HK-2 (cell line): ENCODE data around the gene SDR9C7.
A peak's percentile ranks its signal among the peaks of the same experiment; 100 is the strongest.
"Not testable (repeated sequence)": the region's sequence is repeated elsewhere in the genome, so short reads cannot be mapped to it uniquely, and the experiment has no call there.

ENCODE experiments used
- DNase-seq: peaks from one replicate; pipeline ENCODE4 v3.0.0-alpha.2; 2018; ENCODE audit not compliant: unreplicated experiment

SDR9C7 gene

DNA sequence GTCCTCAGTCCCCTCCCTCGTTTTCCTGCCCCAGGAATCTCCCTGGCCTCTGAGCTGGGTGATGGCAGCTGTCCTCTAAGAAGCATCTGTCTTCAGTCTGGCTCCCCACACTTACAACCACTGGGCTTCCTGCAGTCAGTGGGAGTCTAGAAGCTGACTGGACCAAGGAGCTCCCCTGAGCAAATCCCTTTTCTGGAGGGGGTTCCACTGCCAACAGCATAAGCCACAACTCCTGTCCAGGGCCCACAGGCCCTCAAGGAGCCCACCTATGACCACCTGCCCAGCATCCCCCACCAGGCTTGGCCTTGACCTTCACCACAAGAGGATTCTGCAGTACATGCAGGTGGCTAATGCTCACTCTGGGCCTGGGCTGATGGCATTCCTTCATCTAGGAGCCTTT is 19.1 kb upstream of the SDR9C7 start:
- no peak for DNase-seq

- DNase-seq = no peak
Observed at GRCh38 chr12:56951582-56952339, 17.6 kb upstream of the SDR9C7 start.

DNA sequence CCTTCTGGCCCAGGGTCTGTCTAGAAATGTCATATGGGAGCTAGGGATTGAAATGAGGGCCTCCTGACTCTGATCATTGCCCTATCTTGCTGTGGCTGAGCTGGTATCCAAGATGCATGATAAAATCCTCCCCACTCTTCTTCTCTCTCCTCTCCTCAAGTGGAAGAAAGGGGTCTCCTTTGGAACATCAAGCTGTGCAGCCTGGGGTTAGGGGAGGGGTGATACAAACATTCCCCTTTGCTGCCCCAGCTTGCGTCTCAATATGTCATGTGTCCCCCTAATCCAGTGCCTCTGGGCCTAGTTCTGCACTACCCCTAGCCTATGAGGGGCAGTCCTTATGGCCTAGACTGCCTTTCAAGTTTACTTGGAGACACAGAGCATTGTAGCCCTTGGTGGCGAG is 14.7 kb upstream of the SDR9C7 start:
- DNase-seq = no peak

DNA sequence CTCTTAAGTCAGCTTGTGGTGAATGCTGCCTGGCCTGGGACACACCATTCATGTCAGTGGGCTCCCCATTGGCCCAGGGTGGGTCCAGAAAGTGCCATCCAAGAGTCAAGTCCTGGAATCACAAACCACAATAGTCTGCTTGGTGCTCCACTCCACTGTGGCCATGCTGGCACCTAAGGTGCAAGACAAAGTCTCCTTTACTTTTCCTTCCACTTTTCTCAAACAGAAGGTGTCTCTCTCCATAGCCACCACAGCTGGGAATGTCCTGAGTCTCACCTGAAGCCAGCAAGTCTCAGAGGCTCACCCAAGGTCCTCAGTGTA is 14.2 kb upstream of the SDR9C7 start:
- no peak for DNase-seq

DNA sequence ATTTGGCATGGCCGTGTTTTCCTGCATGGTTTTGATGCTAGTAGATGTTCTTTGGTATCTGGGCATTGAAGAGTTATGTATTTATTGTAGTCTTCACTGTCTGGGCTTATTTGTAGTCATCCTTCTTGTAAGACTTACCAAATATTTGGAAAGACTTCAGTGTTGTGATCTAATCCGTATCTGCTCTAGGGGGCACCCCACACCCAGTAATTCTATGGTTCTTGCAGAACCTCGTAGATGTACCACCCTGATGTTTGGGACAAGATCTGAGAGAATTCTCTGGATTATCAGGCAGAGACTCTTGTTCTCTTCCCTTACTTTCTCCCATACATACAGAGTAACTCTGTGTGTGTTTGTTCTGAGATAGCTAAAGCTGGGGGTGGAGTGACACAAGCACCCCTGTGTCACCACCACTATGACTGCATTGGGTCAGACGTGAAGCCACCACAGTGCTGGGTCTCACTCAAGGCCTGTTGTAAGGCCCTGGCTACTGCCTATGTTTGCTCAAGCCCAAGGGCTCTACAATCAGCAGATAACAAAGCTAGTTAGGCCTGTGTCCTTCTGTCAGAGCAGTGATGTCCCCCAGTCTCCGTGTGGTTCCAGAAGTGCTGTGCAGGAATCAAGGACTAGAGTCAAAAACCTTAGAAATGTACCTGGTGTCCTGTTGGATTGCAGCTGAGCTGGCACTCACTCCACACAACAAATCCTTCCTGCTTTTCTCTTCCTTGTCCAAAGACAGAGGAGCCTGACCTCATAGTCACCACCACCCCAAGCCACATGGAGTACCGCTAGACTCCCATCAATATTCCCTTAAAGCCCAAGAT is 13.6 kb upstream of the SDR9C7 start:
- DNase-seq = no peak

GRCh38 chr12:56943878-56944277 is 9.7 kb upstream of the SDR9C7 start:
- no peak for DNase-seq

- DNase-seq = not testable (repeated sequence)
Observed at GRCh38 chr12:56943374-56943773, 9.2 kb upstream of the SDR9C7 start.

DNA sequence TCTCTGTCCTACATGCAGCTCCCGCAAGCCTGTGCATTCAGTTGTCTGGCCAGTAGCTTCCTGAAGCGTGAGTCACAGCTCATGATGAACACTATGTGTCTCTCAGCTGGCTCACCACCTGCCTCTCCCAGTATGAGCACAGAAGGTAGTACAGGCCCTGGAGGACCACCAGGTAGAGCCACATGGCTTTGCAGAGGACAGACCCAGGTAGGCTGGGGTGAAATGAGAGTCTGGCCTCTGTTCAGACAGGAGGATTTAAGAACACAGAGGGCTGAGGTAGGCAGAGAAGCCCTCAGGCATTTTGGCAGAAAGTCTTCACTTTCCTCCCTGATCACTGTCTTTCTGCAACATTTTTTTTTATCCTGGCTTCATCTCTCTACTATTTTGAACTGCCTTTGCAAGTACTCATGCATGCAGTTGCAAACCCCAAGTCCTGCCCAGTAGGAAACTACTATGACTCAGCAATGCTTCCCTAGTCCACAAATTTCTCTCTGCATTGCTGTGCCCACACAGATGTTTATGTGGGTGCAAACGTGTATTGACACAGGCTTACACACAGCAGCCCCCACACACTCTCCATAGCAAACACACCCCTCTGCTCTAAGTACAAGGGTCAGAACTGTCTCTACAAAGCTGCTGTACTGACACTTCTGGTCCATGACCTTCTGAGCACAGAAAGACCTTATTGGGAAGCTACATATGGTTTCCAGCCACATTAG is 7.2 kb upstream of the SDR9C7 start:
- DNase-seq = peak; percentile 25

- DNase-seq = not testable (repeated sequence)
Observed at GRCh38 chr12:56940942-56941298, 6.7 kb upstream of the SDR9C7 start.

DNA sequence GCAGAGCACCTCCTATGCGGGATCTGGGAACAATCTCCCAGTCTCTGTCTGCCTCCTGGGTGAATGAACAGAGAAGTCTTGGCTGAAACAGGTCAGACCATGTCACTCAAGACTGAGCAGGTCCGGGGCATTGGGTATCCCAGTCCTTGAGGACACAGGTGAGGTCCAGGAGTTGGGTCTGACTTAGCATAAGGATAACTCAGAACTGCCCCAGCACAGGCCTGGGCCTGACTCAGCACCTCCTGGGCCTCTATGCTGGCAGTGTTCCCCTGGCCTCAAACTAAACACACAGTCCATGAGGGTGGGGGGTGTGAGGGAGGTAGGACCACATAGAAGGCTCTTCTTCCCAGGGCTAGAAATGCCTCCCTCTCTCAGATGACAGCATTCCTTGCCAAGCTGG is 1.5 kb upstream of the SDR9C7 start:
- no peak for DNase-seq

DNA sequence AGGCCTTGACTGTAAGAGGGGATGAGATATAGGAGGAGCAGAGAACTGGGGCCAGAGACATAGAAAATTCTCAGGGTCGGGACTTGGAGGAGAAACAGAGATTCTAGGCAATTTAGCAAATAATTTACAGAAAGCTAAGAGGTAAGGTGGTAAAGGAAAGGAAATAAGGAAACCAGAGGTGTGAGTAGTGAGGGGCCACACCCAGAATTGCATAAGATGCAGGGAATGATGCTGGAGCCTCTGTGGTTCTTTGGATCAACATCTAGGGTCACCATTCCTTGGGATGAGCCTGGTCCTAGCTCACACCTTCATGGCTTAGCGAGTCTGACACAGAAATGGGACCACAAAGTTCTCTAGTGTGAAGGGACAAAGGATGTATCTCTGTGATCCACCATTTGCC is 949 bp upstream of the SDR9C7 start:
- DNase-seq = no peak

DNA sequence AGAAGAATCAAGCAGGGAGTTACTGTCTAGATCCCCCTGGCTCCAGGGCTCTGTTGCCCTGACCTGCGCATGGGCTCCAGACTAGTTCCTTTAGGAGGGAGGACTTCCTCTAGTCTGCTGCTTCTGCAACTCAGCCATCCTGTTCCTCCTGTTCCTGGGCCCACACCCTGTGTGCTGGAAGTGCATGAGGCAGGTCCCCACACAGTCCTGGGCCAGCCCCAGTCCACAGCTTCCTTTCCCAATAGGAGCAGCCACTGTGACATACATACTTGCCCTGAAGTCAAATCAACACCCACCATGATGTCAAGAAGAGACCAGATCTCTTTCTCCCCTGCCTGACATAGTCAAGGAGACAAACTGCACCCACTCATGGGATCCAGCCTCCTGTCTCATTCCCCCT is 1.3 kb downstream of the SDR9C7 start:
- DNase-seq = no peak

DNA sequence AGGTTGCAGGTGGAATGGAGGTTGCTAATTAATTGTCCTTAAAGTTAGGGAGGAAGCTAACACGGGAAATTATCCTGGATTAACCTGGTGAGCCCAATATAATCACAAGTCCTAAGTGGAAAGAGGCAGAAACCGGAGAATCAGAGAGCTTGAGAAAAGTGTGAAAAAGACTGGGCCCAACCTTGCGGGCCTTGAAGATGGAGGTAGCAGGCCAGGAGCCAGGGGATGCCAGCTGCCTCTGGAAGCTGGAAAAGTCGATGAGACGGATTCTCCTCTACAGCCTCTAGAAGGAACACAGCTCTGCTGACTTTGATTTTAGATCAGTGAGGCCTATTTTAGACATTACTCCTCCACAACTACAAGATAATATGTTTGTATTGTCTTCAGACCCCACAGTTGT is 2.1 kb downstream of the SDR9C7 start:
- DNase-seq = no peak

- no peak for DNase-seq
Observed at GRCh38 chr12:56931474-56931978, 2.7 kb downstream of the SDR9C7 start.

DNA sequence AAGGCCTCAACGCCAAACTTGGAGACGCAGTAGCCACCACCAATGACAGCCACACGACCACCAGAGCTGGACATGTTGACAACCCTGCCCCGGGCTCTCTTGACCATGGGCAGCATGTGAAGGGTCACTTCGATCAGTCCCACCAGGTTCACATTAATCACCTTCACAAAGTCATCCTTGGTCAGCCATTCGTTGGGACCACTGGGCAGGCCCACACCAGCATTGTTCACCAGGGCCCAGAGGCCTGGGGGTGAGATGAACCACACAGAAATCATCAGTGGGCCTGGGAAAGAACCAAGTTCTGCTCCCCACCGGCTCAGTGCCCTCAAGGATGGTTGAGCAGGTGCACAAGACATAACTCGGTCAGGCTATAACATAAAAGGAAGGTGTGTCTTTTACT is 4.0 kb downstream of the SDR9C7 start:
- DNase-seq = no peak

DNA sequence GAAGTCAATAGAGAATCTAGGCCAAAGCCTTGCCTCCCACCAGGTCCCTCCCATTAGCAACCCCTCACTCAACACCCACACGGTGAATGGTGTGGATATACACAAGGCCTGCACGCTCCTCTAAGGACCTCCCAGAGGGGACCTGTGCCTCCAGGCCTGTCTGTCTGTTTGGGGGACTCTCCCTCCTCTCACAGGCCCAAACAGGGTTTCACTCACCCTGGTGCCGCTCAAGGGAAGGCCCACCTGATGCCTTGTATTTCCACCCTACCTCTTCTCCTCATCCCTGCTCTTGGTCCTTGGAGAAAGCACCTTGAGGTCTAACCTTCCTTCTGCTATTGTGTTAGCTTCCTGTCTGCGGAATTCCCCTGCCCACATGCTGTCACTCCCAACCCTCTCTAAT is 4.4 kb downstream of the SDR9C7 start:
- DNase-seq = no peak

GRCh38 chr12:56928262-56928661 is 5.9 kb downstream of the SDR9C7 start:
- no peak for DNase-seq

- DNase-seq = no peak
Observed at GRCh38 chr12:56927281-56927680, 6.9 kb downstream of the SDR9C7 start.

DNA sequence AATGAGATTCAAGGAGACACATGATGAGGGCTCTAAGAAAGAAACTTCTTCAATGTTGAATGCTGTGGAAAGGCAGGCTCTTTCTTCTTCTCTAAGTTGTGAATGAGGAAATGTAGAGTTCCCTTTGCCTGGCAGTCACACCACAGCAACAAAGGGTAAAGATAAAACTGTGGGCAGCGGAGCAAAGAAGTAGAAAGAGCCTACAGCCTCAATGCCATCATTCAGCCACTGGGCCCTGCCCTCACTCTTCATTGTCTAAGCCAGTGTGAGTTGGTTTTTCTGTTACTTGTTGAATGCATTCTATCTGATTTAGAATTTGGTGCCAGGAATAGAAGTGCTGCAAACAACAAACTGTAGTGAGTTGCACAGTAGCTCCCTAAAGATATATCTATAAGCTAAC is 12.2 kb downstream of the SDR9C7 start:
- DNase-seq = no peak

GRCh38 chr12:56921346-56921745 is 12.9 kb downstream of the SDR9C7 start:
- no peak for DNase-seq

GRCh38 chr12:56918139-56918538 is 16.1 kb downstream of the SDR9C7 start:
- DNase-seq = not testable (repeated sequence)

GRCh38 chr12:56916996-56917333 is 17.2 kb downstream of the SDR9C7 start:
- no peak for DNase-seq
